ENCODE measurements around the gene SHQ1.

Gene SHQ1

DNA sequence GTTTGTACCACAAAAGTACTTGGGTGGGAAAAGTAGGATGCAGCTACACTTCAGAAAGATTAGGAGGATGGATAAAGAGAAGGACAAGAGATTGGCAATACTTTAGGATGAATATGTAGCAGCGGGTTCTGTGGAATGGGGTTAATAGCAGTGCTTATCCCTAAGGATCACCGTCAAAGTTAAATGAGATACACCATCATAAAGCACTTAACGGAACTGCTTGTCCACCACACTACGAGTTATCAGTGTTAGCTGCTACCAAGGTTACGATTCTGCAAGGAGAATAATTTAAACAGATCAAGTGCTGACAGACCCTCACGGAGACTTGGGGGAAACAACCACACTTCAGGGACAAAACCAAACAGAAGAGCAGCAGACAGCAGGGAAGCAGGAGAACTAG is 963 bp downstream of the SHQ1 start:
- DNase-seq: no peak

DNA sequence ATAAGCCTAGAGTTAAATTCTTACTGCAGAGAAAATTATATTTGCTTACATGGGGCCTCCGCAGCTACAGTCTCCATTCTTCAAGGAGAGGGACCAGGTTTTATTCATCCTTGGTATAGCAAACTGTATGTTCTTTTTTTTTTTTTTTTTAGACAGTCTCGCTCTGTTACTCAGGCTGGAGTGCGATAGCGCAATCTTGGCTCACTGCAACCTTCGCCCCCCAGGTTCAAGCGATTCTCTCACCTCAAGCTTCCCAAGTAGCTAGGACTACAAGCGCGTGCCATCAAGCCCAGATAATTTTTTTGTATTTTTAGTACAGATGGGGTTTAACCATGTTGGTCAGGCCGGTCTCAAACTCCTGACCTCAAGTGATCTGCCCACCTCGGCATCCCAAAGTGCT is 2.1 kb downstream of the SHQ1 start:
- no peak for DNase-seq

DNA sequence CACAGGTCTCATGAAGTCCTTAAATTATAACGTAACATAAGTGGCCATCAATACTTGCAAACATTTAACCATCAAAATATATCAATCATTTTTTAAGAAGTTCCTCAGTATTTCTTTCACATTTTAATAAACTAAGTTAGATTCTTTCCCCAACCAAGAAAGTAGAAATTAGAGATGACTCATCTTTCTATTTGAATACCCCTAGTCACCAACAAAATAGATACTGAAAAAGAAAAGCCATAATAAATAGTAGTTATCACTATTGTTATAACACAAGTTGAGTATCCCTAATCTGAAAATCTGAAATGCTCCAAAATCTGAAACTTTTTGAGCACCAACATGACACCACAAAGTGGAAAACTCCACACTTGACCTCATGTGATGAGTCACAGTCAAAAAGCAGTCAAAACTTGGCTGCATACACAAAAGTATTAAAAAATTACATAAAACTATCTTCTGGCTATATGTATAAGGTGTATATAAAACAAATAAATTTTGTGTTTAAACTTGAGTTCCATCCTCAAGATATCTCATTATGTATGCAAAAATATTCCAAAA is 3.7 kb downstream of the SHQ1 start:
- no peak for DNase-seq

DNA sequence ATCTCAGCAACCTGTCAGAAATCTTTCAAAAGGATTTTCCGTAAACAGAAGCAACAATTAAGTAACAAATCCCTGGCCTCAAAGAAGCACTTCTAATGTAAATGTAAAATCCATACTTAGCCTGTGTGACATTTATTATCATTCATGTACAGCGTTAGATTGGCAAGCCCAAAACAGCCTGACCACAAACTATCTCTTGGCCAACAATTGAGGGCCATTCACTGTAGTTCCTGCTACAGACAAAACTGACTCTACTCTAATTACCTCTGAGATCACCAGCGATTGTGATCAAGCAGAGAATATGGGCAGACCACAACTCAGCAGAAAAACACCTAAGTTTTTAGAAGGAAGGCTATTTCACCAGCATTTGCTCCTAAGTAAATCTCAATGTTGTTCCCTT is 9.2 kb downstream of the SHQ1 start:
- no peak for DNase-seq

DNA sequence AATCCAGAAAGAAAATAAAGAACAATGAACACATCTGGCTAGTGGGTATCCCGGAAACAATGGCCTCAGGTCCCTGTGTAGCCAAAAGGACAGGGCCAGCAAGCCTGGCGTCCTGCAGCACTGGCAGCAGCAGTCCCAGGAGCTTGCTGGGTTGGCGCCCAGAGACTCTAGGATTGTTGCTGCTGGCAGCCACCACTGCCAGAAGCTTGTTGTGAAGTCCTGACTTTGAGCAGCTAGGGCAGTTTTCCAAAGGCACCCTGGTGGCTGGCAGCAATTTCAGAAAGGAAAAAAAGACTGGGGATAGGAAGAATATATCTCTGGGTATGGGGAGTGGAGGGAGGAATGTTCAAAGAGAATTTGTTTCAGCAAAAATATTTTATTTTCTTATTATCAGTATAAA is 11.3 kb downstream of the SHQ1 start:
- DNase-seq: no peak

DNA sequence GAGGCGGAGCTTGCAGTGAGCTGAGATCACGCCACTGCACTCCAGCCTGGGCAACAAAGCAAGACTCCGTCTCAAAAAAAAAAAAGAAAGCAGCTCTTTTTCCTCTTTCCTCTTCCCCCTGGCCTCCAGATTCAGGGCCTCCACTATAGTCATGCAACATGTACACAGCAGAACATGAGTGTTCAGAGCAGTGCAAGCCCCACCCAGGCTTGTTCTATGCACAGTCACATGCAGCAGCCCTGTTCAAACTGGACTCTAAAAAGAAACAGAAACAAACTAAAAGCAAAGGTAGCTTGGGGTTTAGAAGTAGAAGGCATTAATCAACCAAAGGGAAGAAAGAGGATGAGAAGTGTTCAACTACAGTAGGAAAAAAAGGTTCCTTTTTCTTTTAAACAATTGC is 11.8 kb downstream of the SHQ1 start:
- DNase-seq: no peak

DNA sequence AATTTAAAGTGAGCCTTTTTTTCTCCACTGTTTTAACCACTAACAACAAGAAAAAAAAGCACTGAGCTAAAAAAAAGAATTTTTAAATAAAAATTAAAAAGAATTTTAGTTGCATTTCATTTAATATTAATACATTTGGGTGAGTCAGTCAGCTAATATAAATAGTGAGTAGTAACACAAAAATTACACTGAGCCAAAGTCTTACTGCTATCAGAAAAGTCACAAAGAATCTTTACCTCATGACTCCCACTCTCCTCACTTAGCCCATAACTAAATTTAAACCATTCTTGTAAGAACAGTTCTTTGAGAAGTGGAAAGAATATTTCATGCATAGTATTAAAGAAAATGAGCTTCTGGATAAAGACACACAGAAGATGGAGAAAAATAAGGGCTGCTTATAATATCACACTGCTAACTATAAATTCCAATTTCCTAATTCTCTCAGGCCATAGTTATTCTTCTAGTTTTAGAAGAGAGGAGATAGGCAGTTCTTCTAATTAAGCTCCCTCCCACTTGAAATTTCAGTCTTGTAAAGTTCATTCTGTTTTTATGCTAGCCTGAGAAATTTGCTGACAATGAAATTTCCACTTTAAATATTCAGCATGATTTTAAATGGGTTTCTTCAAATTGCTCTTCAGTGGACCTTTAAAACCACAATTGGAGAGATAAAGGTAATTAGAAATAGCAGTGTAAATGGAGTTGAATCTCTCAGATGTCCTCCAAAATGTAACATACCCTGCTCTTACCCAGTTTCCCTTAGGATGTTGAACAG is 17.6 kb downstream of the SHQ1 start:
- DNase-seq: no peak

DNA sequence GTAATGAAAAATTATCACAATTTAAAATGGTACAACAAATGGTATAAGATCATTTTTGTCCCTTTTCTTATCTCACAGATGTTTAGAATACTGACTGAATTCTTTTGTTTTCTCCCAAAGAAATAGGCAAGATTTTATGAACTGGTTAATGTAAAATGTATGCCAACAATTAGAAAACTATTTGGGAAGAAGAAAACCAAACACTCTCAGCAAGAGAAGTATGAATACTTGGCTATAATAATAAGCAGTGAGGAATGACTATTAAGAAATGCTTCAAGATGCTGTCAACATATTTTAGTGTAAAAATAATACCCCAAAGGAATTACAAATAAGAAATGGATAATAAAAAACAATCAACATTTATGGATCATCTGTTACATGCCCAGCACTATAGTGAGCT is 18.5 kb downstream of the SHQ1 start:
- no peak for DNase-seq

DNA sequence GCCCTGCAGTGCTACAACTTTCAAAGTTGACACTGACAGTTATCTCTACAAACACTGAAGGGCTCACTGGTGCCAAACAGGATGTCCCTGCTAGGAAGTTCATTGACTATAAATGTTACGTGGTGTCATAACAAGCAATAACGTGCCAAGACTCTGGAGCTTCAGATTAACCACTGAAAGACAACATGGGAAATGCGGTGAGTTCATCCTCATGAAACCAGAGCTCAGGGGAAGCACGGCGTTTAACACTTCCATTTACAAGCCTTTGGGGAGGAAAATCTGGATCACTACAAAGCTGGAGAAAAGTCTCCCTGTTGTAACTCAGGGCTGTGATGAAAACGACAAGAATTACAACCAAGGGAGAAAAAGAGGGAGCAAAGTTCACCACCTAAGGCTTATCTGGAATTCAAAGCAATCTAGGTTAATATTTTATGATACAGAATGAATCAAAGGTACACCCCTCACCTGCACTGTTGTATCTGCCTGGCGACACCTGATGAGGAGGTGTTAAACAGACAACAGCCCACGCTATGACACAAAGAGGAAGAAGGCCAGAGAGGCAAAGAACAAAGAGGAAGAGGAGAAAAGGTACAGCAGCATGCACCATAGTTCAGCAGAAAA is 27.0 kb downstream of the SHQ1 start:
- no peak for DNase-seq

DNA sequence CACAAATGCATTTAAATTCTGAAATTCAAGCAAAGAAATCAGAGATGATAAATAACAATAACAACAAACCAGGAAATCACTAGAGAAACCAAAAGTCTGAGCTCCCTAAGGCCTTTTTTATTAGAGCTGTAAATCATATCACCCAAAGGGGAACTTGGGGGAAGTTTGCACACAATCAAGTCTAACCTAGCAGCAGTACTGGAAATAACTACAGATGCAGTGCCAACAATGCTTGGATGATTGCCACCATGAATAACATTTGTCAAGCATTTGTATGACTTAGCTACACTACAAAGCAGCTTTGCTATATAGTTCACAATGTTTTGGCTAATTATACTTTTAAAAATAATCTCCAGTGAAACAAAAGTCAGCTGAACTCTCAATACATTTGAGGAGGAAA is 27.8 kb downstream of the SHQ1 start:
- DNase-seq: no peak

DNA sequence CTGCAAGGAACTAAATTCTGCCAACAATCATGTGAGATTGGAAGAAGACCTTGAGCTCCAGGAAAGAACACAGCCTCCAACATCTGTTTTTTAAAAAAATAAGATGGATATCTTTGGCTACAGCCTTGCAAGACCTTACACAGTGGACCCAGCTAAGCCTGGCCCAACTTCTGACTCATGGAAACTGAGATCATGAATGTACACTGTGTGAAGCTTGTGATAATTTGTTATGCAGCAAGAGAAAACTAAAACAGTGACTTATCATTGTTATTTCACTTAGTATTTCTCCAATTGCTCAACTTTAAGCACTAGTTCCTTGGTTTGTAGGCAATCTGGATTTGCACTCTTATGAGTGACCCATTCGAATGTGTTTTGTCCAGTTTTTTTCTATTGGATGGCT is 29.3 kb downstream of the SHQ1 start:
- no peak for DNase-seq

DNA sequence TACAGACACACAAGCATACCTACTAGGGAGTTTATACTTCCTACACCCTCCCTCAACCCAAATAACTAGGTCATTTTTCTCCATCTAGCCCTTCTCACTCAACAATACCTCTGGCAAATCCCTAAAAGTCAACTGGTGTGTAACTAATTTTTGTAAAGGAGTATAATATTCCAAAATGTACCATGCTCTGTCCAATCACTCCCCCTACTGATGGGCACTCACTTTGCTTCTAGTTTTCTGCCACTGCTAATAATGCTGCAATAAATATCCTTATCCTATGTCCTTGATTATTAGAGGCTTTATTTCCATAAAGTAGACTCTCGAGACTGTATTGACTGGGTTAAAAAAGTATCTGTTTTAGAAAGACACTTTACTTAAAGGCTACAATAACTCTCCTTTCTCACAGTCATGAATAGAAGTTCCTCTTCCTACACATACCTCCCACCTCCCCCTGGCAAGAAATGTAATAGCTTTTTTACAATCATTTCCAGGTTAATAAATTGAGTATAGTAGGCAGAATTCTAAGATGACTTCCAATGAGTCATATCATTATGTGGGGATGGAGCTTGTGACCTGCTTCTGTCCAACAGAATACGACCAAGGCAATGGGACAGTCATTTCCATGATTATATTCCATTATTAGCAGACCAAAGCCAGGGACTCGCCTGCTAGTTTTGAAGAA is 30.0 kb downstream of the SHQ1 start:
- DNase-seq: no peak

DNA sequence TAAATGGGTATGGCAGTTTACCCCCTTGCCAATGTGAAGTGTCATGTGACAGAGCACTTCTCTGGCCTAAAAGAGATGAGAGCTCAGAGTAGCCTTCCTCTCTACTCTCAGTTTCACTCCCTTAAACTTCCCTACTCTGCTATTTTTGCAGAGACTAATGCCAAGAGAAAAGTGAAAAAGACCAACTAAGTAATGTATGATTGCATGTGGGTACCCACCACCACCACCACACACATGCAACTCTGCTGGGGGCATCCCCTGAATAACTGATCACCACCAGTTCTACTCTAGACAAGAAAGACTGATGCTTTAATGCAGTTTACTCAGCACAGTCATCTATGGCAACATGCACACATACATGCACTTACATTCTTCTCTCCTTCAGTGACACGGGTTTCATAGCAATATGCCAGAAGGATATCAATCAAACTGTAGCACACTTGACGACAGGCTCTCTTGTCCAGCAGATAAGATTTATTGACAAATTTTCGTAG is 31.3 kb downstream of the SHQ1 start:
- DNase-seq: no peak

DNA sequence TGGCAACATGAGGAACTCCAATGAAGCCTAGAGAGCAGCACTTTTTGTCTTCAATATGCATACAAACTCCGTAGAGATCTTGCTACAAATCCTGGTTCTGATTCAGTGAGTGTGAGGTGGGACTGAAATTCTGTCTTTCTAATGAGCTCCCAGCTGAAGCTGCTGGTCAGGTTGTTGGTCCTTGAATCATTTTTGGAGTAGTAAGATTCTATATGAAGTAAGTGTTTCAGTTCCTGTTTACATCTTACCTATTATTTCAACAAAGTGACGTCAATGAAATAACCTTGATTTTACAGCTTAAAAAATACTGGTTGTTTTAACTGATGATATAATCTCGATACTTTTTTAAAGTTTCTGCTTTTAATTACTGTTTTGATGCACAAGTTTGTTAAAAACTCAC is 33.9 kb downstream of the SHQ1 start:
- no peak for DNase-seq

DNA sequence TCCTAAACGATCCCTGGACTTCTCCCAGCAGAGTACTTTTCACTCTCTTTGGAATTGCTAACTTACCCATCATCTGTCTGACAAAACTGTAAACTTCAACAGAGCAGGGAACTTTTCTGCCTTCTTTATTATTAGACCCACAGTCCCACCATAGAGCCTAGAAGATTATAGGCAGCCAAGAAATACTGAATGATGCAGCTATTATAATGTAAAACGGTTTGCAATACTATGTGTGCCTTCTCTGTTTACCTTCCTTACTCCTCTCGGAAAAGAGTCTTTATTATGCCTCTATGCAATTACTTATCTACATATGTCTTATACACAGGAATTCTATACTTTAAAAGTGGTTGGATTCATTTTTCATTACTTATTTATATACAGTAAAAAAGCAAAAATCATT is 36.0 kb downstream of the SHQ1 start:
- DNase-seq: no peak

DNA sequence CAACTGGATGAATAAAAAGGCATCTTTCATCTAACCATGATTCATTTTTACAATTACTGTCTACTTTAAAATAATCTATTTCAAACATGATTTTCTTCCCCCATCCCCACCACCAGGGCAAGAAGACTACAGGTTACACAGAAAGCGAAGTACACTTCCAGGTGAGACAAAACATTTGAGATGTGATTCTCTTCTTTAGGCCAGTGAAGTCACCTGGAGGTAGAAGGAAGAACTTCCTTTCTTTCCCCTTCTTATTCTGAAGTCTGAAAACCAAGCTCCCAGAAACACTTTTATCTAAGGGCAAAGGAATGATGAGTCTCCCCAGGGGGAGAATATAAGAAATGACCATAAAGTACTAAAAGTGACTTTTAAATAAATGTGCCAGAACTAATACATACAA is 36.7 kb downstream of the SHQ1 start:
- DNase-seq: no peak

DNA sequence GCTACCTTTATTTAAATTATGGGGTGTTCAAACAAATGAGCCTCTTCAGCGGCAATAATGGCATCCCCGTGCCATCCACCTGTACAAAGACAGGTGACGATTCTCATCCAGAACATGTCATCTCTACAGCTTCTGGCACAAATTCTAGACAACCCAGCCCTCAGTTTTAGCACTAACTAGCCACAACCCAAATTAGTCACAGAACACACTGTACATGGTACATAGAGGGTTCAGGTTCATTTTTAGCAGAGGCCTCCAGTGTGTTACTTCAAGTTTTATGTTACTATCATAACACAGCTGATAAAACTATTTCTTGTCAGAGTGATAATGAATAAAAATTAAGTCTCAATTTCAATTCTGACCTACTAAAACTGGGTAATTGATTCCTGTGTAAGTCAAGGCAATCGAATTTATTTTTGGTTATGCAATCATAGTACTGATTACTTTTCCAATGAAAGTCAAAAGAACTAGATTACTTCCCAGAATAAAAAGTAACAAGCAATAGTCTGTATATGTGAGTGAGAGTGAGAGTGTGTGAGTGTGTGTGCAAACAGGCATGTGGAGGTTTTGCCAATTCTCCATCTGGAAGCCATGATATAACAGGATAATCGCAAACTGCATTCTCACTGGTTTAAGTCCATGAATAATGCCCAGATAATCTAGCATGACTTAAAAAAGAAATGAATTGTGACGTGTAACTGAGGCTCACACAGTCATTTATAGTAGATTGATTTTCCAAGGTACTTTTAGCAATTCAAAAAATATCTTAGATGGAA is 37.4 kb downstream of the SHQ1 start:
- DNase-seq: no peak

DNA sequence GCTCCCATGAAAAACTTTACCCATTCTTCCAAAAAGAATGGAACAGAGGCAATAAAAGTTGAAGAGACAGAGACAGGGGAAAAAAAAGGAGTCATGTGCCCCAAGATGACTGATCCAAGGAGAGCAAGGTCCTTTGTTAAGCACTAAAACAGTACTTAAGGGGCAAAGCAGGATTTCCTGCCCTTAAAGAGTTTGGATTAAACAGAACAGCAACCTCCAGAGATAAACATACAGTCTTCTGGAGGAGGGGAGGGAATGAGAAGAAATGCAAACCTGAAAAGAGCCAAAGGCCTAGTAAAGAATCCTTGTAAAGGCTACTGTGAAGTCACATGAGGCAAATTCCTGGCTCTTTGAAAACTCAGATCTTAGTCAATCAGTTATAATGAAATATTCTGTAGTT is 38.2 kb downstream of the SHQ1 start:
- DNase-seq: no peak

DNA sequence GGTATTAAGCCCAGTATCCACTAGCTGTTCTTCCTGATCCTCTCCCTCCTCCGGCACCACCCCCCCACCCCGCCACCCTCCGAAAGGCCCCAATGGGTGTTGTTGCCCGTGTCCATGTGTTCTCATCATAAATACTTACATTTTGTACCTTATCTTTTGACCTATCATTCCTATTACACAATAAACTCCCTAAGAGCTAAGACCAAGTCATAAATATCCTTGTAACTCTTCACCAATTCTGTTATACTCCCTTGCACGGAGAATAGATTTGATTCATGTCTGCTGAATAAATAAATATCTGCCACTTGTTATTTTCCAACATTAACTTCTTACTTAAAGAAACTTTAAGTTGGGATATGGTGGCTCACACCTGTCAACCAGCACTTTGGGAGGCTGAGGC is 43.9 kb downstream of the SHQ1 start:
- DNase-seq: no peak

DNA sequence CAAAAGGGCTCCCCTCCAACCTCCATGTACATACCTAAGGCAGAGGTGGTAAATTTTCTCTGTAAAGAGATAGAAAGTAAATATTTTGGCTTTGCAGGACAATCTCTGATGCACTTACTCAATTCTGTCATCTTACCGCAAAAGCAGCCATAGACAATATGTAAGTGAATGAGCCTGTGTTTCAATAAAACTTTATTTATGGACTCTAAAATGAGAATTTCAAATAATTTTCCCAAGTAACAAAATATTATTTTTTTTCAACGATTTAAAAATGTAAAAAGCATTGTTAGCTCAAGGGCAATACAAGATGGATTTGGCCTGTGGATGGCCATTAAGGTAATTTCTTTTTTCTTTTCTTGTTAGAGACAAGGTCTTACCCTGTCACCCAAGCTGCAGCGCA is 44.7 kb downstream of the SHQ1 start:
- DNase-seq: no peak

DNA sequence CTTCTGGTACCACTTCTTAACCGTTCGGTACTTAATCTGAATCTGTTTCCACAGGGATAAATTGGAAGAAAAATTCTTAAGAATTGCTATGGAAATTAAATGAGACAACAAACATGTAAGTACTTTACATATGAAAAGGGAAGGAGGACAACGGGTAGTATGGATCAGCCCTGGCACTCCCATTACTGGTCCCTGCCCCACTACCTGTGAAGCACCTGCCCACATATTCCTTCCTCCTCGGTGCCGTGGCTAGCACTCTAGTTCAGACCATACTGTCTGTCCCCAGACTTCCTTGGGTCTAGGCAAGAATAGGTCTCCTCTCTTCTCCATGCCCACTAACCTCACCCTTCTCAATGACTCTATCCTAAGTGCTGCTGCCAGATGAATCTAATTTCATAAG is 46.2 kb downstream of the SHQ1 start:
- no peak for DNase-seq

DNA sequence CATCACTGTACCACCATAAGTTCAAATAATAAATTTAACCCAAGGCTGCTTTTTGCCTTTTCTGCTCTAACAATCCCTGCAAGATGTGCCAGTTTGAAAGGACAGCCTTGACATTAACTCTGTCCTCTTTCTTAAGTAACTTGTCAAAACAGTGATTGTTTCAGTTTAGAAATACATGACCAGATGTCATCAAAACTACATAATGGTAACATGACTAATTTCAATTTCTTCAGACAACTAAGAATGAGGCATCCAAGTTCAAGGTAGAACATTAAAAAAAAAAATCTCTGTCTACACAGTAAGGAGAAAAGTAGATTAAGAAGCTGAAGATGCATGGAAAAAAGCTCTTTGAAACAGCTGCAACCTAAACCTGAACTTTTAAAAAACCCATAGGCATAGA is 47.4 kb downstream of the SHQ1 start:
- DNase-seq: no peak

DNA sequence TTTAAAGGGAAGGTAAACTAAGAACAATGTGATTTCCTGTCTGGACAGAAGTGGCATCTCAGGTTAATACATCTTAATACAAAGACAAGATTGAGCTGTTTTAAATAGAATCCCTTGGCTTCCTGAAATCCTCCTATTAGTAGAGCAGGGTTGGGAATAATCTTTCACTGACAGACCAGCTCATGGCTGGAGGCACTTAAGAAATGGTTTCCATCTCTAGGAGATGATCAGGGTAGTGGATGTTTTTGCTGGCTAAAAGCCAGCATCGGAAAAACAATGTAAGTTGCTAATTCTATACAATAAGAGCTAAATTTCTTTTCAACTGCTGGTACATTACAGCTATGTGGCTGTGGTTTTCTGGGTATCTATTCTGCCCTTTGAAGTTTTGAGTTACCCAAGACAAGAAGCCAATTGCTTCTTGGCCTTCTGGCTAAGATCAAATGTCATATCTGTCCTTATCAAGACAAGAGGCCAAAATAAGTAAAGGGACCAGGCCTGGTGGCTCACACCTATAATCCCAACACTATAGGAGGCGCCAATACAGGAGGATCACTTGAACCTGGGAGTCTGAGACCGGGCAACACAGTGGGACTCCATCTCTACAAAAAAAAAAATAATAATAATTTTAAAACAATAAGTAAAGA is 49.6 kb downstream of the SHQ1 start:
- DNase-seq: no peak

All from central memory CD4-positive, alpha-beta T cell (primary cell).